ENCODE data around the gene CACNG3.

DNA sequence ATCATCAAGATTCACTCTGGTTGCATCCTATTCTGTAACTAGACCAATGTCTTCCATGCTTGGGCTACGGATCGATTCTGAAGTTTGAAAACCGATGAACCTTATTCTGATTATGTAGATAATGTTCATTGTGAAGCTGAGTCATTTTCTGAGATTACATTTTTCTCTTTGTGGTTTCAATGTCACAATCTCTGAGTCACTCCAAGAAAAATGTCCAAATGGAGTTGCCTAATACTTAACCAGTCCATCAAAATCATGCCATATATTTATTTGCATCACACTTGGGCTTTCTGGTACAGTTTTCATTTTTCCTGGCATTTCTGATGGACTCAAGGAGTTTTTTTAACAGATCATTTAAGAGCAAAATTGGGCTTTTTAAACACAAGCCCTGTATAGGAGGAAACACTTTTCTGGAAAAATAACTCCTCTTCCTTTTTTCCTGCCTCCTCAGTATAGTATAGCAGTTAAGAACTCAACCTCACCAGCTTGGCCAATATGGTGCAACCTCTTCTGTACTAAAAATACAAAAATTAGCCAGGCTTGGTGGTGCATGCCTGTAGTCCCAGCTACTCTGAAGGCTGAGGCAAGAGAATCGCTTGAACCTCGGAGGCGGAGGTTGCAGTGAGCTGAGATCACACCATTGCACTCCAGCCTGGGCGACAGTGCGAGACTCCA is 17.5 kb downstream of the CACNG3 start:
- TF ChIP-seq, protein P1, sequence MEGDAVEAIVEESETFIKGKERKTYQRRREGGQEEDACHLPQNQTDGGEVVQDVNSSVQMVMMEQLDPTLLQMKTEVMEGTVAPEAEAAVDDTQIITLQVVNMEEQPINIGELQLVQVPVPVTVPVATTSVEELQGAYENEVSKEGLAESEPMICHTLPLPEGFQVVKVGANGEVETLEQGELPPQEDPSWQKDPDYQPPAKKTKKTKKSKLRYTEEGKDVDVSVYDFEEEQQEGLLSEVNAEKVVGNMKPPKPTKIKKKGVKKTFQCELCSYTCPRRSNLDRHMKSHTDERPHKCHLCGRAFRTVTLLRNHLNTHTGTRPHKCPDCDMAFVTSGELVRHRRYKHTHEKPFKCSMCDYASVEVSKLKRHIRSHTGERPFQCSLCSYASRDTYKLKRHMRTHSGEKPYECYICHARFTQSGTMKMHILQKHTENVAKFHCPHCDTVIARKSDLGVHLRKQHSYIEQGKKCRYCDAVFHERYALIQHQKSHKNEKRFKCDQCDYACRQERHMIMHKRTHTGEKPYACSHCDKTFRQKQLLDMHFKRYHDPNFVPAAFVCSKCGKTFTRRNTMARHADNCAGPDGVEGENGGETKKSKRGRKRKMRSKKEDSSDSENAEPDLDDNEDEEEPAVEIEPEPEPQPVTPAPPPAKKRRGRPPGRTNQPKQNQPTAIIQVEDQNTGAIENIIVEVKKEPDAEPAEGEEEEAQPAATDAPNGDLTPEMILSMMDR (IDR thresholded peaks at IDR 0.05) = no peak
- no peak for TF ChIP-seq POLR2AphosphoS5 (IDR thresholded peaks at IDR 0.05)
- TF ChIP-seq POLR2A (IDR thresholded peaks at IDR 0.05) = no peak
- no peak for TF ChIP-seq EP300 (IDR thresholded peaks at IDR 0.05)
